A549 (cell line): ENCODE results near the gene SERINC5. TPM values are rescaled to one million over a fixed set of nuclear protein-coding genes. Genes with fewer than 3 reads are reported as not detected.
A peak's percentile ranks its signal among the peaks of the same experiment; 100 is the strongest.

Source experiments
- ATAC-seq, 2 experiments: fragments of 200-7000 bp in 1 of 2; fragments of >200 bp in 1 of 2; cut with Nextera tagmentation in 1 of 2; cut with Tn5 transposase in 1 of 2; 3 replicates each; pipeline versions ENCODE4 v1.8.0 to v1.9.1; 2018 to 2020; ENCODE audit warnings: mild to moderate bottlenecking in 1 of 2, moderate library complexity in 1 of 2
- CTCF ChIA-PET: fragments of 300-600 bp; sonication (Branson Sonifier 250); formaldehyde crosslinking; extraction: SDS; loops from one replicate; lab custom pipeline; 2021; ENCODE audit warnings: antibody characterized with exemption, inconsistent platforms; lab: Yijun Ruan, JAX
- POLR2A ChIA-PET: fragments of 350-600 bp; formaldehyde crosslinking; extraction: SDS; loops from one replicate; lab custom pipeline; 2021; ENCODE audit warnings: antibody characterized with exemption, inconsistent platforms; lab: Yijun Ruan, JAX
- DNase-seq, 2 experiments: peaks; one replicate each; pipeline versions ENCODE4 v3.0.0 to v3.0.0-alpha.2; 2011 to 2016; ENCODE audit warnings: low read depth in 1 of 2, low spot score in 1 of 2
- FAIRE-seq: peaks from 2 replicates; lab custom pipeline; 2011; peaks lifted over from hg19 to GRCh38; lab: Jason Lieb, UNC
- H3K27ac ChIP-seq, 2 experiments: fragments of >200 bp; sonication (Bioruptor Twin); formaldehyde crosslinking; 3 replicates each; pipeline ENCODE4 v1.5.1; 2016 to 2017
- H3K4me1 ChIP-seq: fragments of >200 bp; sonication (Bioruptor Twin); formaldehyde crosslinking; 3 replicates; pipeline ENCODE4 v1.6.1; 2016
- H3K4me2 ChIP-seq: fragments of >200 bp; sonication (Bioruptor Twin); formaldehyde crosslinking; 3 replicates; pipeline ENCODE4 v1.6.1; 2016
- H3K4me3 ChIP-seq: fragments of >200 bp; sonication (Bioruptor Twin); formaldehyde crosslinking; 3 replicates; pipeline ENCODE4 v1.5.1; 2016
- H3K9me3 ChIP-seq: fragments of >200 bp; sonication (Bioruptor Twin); formaldehyde crosslinking; 3 replicates; pipeline ENCODE4 v1.6.1; 2016
- BCL3 ChIP-seq: fragments of >200 bp; sonication (Bioruptor Twin); formaldehyde crosslinking; IDR thresholded peaks from 3 replicates; pipeline ENCODE4 v1.6.1; 2016
- BHLHE40 ChIP-seq: IDR thresholded peaks from 2 replicates; pipeline ENCODE4 v1.6.1; 2012; ENCODE audit warnings: low read depth, low read length, inconsistent platforms
- CBX2 ChIP-seq: fragments of 200-600 bp; sonication (generic); IDR thresholded peaks from 2 replicates; pipeline ENCODE4 v1.6.1; 2016; ENCODE audit warnings: low read depth, mild to moderate bottlenecking, borderline replicate concordance
- CHD2 ChIP-seq: fragments of 150-350 bp; IDR thresholded peaks from 2 replicates; pipeline ENCODE4 v1.6.1; 2014; ENCODE audit warnings: low read length; ENCODE audit not compliant: partially characterized antibody
- CHD4 ChIP-seq: fragments of 200-600 bp; sonication (generic); IDR thresholded peaks from 2 replicates; pipeline ENCODE4 v1.6.1; 2016; ENCODE audit warnings: antibody characterized with exemption, mild to moderate bottlenecking, borderline replicate concordance
- E2F6 ChIP-seq: IDR thresholded peaks from 2 replicates; pipeline ENCODE4 v1.6.1; 2012; ENCODE audit warnings: low read depth, borderline replicate concordance
- EP300 ChIP-seq, 2 experiments: fragments of >200 bp; sonication (Bioruptor Twin); formaldehyde crosslinking; IDR thresholded peaks; 2 replicates in 1 of 2; 3 replicates in 1 of 2; pipeline ENCODE4 v1.6.1; 2016 to 2017
- ESRRA ChIP-seq: fragments of 150-350 bp; IDR thresholded peaks from 2 replicates; pipeline ENCODE4 v1.6.1; 2014; ENCODE audit warnings: mild to moderate bottlenecking, low read length, borderline replicate concordance
- FOXS1 ChIP-seq: fragments of 250-450 bp; sonication (Bioruptor Pico); IDR thresholded peaks from 2 replicates; pipeline ENCODE4 v1.5.0; 2020; ENCODE audit warnings: mild to moderate bottlenecking, moderate library complexity
- GATA3 ChIP-seq: IDR thresholded peaks from 2 replicates; pipeline ENCODE4 v1.6.1; 2012; ENCODE audit warnings: borderline replicate concordance
- HDAC2 ChIP-seq: fragments of 200-600 bp; sonication (generic); IDR thresholded peaks from 2 replicates; pipeline ENCODE4 v1.6.1; 2016
- HEYL ChIP-seq: fragments of 250-450 bp; sonication (Bioruptor Pico); IDR thresholded peaks from 2 replicates; pipeline ENCODE4 v1.8.0; 2021; ENCODE audit warnings: mild to moderate bottlenecking, moderate library complexity
- HOXA7 ChIP-seq: fragments of 250-450 bp; sonication (Bioruptor Pico); IDR thresholded peaks from 2 replicates; pipeline ENCODE4 v1.5.0; 2020; ENCODE audit warnings: mild to moderate bottlenecking, moderate library complexity
- HOXB13 ChIP-seq: fragments of 250-450 bp; sonication (Bioruptor Pico); IDR thresholded peaks from 2 replicates; pipeline ENCODE4 v1.5.0; 2020; ENCODE audit warnings: low read depth, mild to moderate bottlenecking, moderate library complexity
- HOXB5 ChIP-seq: fragments of 250-450 bp; sonication (Bioruptor Pico); IDR thresholded peaks from 2 replicates; pipeline ENCODE4 v1.5.0; 2020; ENCODE audit warnings: mild to moderate bottlenecking, moderate library complexity
- JUN ChIP-seq, 2 experiments: fragments of >200 bp; sonication (Bioruptor Twin); formaldehyde crosslinking; IDR thresholded peaks; 2 replicates in 1 of 2; 3 replicates in 1 of 2; pipeline ENCODE4 v1.6.1; 2016 to 2017
- JUNB ChIP-seq: fragments of >200 bp; sonication (Bioruptor Twin); formaldehyde crosslinking; IDR thresholded peaks from 2 replicates; pipeline ENCODE4 v1.6.1; 2016
- MAZ ChIP-seq: fragments of 150-350 bp; IDR thresholded peaks from 2 replicates; pipeline ENCODE4 v1.6.1; 2014; ENCODE audit warnings: antibody characterized with exemption, low read depth, low read length, borderline replicate concordance
- NFE2L2 ChIP-seq: fragments of 150-350 bp; conservative IDR thresholded peaks from 2 replicates; pipeline ENCODE4 v1.6.1; 2014; ENCODE audit warnings: low read length
- NPAS2 ChIP-seq: fragments of 250-450 bp; sonication (Bioruptor Pico); IDR thresholded peaks from 2 replicates; pipeline ENCODE4 v1.8.0; 2022; ENCODE audit warnings: mild to moderate bottlenecking, moderate library complexity, borderline replicate concordance
- NR3C1 ChIP-seq: fragments of >200 bp; sonication (Bioruptor Twin); formaldehyde crosslinking; IDR thresholded peaks from 3 replicates; pipeline ENCODE4 v1.6.1; 2017
- PBX3 ChIP-seq: IDR thresholded peaks from 2 replicates; pipeline ENCODE4 v1.6.1; 2012
- PHF8 ChIP-seq: fragments of 200-600 bp; sonication (generic); IDR thresholded peaks from 2 replicates; pipeline ENCODE4 v1.6.1; 2016; ENCODE audit warnings: low read depth, mild to moderate bottlenecking, antibody characterized with exemption, moderate library complexity, borderline replicate concordance
- RARB ChIP-seq: fragments of 250-450 bp; sonication (Bioruptor Pico); IDR thresholded peaks from 2 replicates; pipeline ENCODE4 v1.8.0; 2021; ENCODE audit warnings: mild to moderate bottlenecking, moderate library complexity
- REST ChIP-seq: fragments of 200-600 bp; sonication (generic); IDR thresholded peaks from 2 replicates; pipeline ENCODE4 v1.6.1; 2016; ENCODE audit warnings: antibody characterized with exemption, mild to moderate bottlenecking, moderate library complexity
- RNF2 ChIP-seq: fragments of 200-600 bp; sonication (generic); IDR thresholded peaks from 2 replicates; pipeline ENCODE4 v1.6.1; 2016; ENCODE audit warnings: low read depth, mild to moderate bottlenecking, antibody characterized with exemption, moderate library complexity, borderline replicate concordance
- SMC3 ChIP-seq: fragments of >200 bp; sonication (Bioruptor Twin); formaldehyde crosslinking; IDR thresholded peaks from 3 replicates; pipeline ENCODE4 v1.6.1; 2018; ENCODE audit warnings: inconsistent platforms
- SREBF2 ChIP-seq: fragments of 450-650 bp; IDR thresholded peaks from 2 replicates; pipeline ENCODE4 v1.6.1; 2014; ENCODE audit warnings: mild to moderate bottlenecking, moderate library complexity
- TP53 ChIP-seq: fragments of 250-450 bp; sonication (Bioruptor Pico); IDR thresholded peaks from 2 replicates; pipeline ENCODE4 v1.5.0; 2021; ENCODE audit warnings: mild to moderate bottlenecking, moderate library complexity
- USF2 ChIP-seq: fragments of 450-650 bp; IDR thresholded peaks from 2 replicates; pipeline ENCODE4 v1.6.1; 2014; ENCODE audit warnings: antibody characterized with exemption
- ZFP36 ChIP-seq: fragments of 450-650 bp; IDR thresholded peaks from 2 replicates; pipeline ENCODE4 v1.6.1; 2014; ENCODE audit warnings: borderline replicate concordance; ENCODE audit not compliant: partially characterized antibody
- ZSCAN20 ChIP-seq: fragments of 250-450 bp; sonication (Bioruptor Pico); IDR thresholded peaks from 2 replicates; pipeline ENCODE4 v1.8.0; 2022; ENCODE audit warnings: mild to moderate bottlenecking, moderate library complexity
- WGBS: methylation state at CpG from one replicate; pipeline ENCODE4 v1.1.6; 2017; ENCODE audit errors: missing lambda C conversion rate; 5-methylcytosine and 5-hydroxymethylcytosine counted together
- polyA minus RNA-seq: library from RNA; depleted of rRNA, polyadenylated mRNA; stranded (reverse); fragments of >200 nt; gene quantifications from 2 replicates; pipeline ENCODE4 v1.2.3, GENCODE V29; 2011; rRNA and poly(A)+ RNA removed
- polyA plus RNA-seq, 4 experiments: library from polyadenylated mRNA; depleted of rRNA in 3 of 4; stranded (reverse); fragments of >200 nt; fragmentation: RNase III in 1 of 4; extraction: RNeasy Plus Mini Kit Qiagen cat#74134 plus additional on column Dnase treatment in 1 of 4; gene quantifications; 2 replicates in 3 of 4; 3 replicates in 1 of 4; pipeline ENCODE4 v1.2.3, GENCODE V29; 2011 to 2017

Gene SERINC5
- polyA plus RNA-seq (2011; rRNA removed) (13.4 and 16.9 TPM in 2 replicates), polyA plus RNA-seq (2017; fragmentation: RNase III; extraction: RNeasy Plus Mini Kit Qiagen cat#74134 plus additional on column Dnase treatment) (5.4 to 7.0 TPM (median 6.7 TPM) in 3 replicates), polyA minus RNA-seq (23.8 and 28.3 TPM in 2 replicates)
- 1.9 and 2.4 TPM in 2 replicates for polyA plus RNA-seq (2012; cell fraction: cytosol; rRNA removed)
- 1.7 and 2.2 TPM in 2 replicates for polyA plus RNA-seq (2012; cell fraction: nucleus; rRNA removed)

GRCh38 chr5:80255811-80256712, at the start of gene SERINC5:
TSS of gene SERINC5 (minus strand) at chr5:80256048. CDS start at chr5:80255922, 126 bp downstream.
- H3K27ac ChIP-seq = peak within 1 kb of the TSS; percentile 93 to 95
- under 1% methylated on average over 24 of the region's 87 CpGs for WGBS
- peak within 1 kb of the TSS; percentile 75 for H3K4me3 ChIP-seq
- H3K4me2 ChIP-seq = peak within 1 kb of the TSS; percentile 86
- H3K9me3 ChIP-seq = no peaks in the 10 kb centered on the region
- POLR2A ChIA-PET = interaction anchor here (0.6 to 1.8 kb wide), 11 partner anchors 9 to 164 kb away, joined by 3 to 22 read pairs (median 4); no protein-coding TSS in a partner anchor
- FAIRE-seq (no peak), DNase-seq (peak; percentile 72 to 79), ATAC-seq (peak; percentile 86 to 91)
- CTCF ChIA-PET = interaction anchor here (0.6 to 1.6 kb wide), 4 partner anchors 26 to 172 kb away, joined by 3 read pairs; no protein-coding TSS in a partner anchor
- H3K4me1 ChIP-seq = 0 out of 3 replicates have a peak, but pooled peaks cover 7% of the 10 kb centered on the region
- TF ChIP-seq GATA3 = no peak
- TF ChIP-seq RARB (CRISPR knock-in tag) = no peak
- TF ChIP-seq SMC3 = peak; percentile 13; the same call in 2 of the 3 replicates
- TF ChIP-seq RNF2 = no peak
- TF ChIP-seq HDAC2 = no peak
- TF ChIP-seq HEYL (CRISPR knock-in tag) = no peak
- no peak for TF ChIP-seq NFE2L2
- no peak for TF ChIP-seq ZSCAN20
- no peak for TF ChIP-seq CHD2
- TF ChIP-seq EP300 (IDR thresholded peaks at IDR 0.05) = no peak
- no peak for TF ChIP-seq FOXS1
- no peak for TF ChIP-seq TP53 (CRISPR knock-in tag)
- TF ChIP-seq SREBF2 = no peak
- TF ChIP-seq REST = no peak
- TF ChIP-seq BCL3 = peak; percentile 68; the same call in 2 of the 3 replicates
- TF ChIP-seq NR3C1 = no peak
- no peak for TF ChIP-seq HOXB13 (CRISPR knock-in tag)
- peak; percentile 83 to 88; a peak in 4 of 5 replicates for TF ChIP-seq JUN (IDR thresholded peaks at IDR 0.05)
- TF ChIP-seq PBX3 = no peak
- TF ChIP-seq NPAS2 (CRISPR knock-in tag) = no peak
- peak; percentile 84 for TF ChIP-seq E2F6
- no peak for TF ChIP-seq ESRRA
- no peak for TF ChIP-seq USF2
- TF ChIP-seq JUNB = no peak
- TF ChIP-seq CHD4 = no peak
- no peak for TF ChIP-seq HOXB5 (CRISPR knock-in tag)
- no peak for TF ChIP-seq ZFP36
- no peak for TF ChIP-seq HOXA7 (CRISPR knock-in tag)
- TF ChIP-seq CBX2 = no peak
- TF ChIP-seq BHLHE40 = no peak
- no peak for TF ChIP-seq MAZ
- peak; percentile 99 for TF ChIP-seq PHF8
